Liver (tissue), 3 donors: ENCODE measurements around the gene DOCK2.

Experiments used
- CTCF ChIP-seq: fragments of 150-350 bp; IDR thresholded peaks from 2 replicates; pipeline ENCODE4 v1.5.1; 2017; ENCODE audit warnings: improper control_type of control experiment, low read depth, low read length; ENCODE audit not compliant: missing input control
- GABPA ChIP-seq, 2 donors: IDR thresholded peaks in 1 of 2; conservative IDR thresholded peaks in 1 of 2; 2 replicates each; pipeline ENCODE4 v1.6.1; 2016; ENCODE audit warnings: antibody characterized with exemption in 2 of 2, mild to moderate bottlenecking in 1 of 2, moderate library complexity in 1 of 2
- NR2F2 ChIP-seq: IDR thresholded peaks from 2 replicates; pipeline ENCODE4 v1.6.1; 2016; ENCODE audit warnings: antibody characterized with exemption
- ZBTB33 ChIP-seq: IDR thresholded peaks from 2 replicates; pipeline ENCODE4 v1.6.1; 2016; ENCODE audit warnings: antibody characterized with exemption
- donor health status: healthy.
- donor health status: healthy.

GRCh38 chr5:169641253-169641652, 4.2 kb downstream of the DOCK2 start:
- TF ChIP-seq CTCF: no peak
- TF ChIP-seq NR2F2: no peak
- TF ChIP-seq ZBTB33: no peak
- TF ChIP-seq GABPA (IDR thresholded peaks at IDR 0.05 in 1 of 2, conservative IDR thresholded peaks at IDR 0.05 in 1 of 2): no peak
